Panc1 (cell line): ENCODE results near the gene UQCRC2. TPM values are rescaled to one million over a fixed set of nuclear protein-coding genes. Genes with fewer than 3 reads are reported as not detected.

Source experiments
- total RNA-seq: library from RNA; stranded (reverse); gene quantifications from one replicate; pipeline ENCODE4 v1.2.1, GENCODE V29; 2021; ENCODE audit not compliant: unreplicated experiment

UQCRC2 gene
- total RNA-seq, 1 experiment from 2014 or later: 248 TPM

Other genes starting within 250 kb of the UQCRC2 start
- 87.8 TPM for gene NPIPB4, start 95.6 kb upstream of the UQCRC2 start, total RNA-seq
- not detected for gene PDZD9, start 47.8 kb downstream of the UQCRC2 start, total RNA-seq
- gene MOSMO, start 54.8 kb downstream of the UQCRC2 start, total RNA-seq: 20.6 TPM
- not detected for gene VWA3A, start 139.2 kb downstream of the UQCRC2 start, total RNA-seq
- 0.05 TPM for gene SDR42E2, start 209.1 kb downstream of the UQCRC2 start, total RNA-seq